ENCODE results near the gene SUGP1. TPM values are rescaled to one million over a fixed set of nuclear protein-coding genes. Genes with fewer than 3 reads are reported as not detected.
A peak's percentile ranks its signal among the peaks of the same experiment; 100 is the strongest.

Gene SUGP1, protein sequence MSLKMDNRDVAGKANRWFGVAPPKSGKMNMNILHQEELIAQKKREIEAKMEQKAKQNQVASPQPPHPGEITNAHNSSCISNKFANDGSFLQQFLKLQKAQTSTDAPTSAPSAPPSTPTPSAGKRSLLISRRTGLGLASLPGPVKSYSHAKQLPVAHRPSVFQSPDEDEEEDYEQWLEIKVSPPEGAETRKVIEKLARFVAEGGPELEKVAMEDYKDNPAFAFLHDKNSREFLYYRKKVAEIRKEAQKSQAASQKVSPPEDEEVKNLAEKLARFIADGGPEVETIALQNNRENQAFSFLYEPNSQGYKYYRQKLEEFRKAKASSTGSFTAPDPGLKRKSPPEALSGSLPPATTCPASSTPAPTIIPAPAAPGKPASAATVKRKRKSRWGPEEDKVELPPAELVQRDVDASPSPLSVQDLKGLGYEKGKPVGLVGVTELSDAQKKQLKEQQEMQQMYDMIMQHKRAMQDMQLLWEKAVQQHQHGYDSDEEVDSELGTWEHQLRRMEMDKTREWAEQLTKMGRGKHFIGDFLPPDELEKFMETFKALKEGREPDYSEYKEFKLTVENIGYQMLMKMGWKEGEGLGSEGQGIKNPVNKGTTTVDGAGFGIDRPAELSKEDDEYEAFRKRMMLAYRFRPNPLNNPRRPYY
- total RNA-seq (10 to 100 TPM; 87.4 to 98.8 TPM), polyA plus RNA-seq (ENCODE audit: insufficient read depth, low read depth, low replicate concordance) (89.8 TPM)
- long read RNA-seq, donor 1, transcript SUGP1-201 (14 exons, 2,423 nt), result major isoform, 7 of 12 reads
- long read RNA-seq, donor 1, transcript SUGP1-208 (4 exons, 715 nt), result minor isoform, 5 of 12 reads
- long read RNA-seq, donor 1, partial matches to known transcripts, result 0 of 12 reads
- long read RNA-seq, donor 1, other reads (novel, unspliced or antisense), result 0 of 12 reads
- long read RNA-seq, donor 2, partial matches to known transcripts, result 6 of 12 reads
- long read RNA-seq, donor 2, other reads (novel, unspliced or antisense), result 0 of 12 reads

DNA sequence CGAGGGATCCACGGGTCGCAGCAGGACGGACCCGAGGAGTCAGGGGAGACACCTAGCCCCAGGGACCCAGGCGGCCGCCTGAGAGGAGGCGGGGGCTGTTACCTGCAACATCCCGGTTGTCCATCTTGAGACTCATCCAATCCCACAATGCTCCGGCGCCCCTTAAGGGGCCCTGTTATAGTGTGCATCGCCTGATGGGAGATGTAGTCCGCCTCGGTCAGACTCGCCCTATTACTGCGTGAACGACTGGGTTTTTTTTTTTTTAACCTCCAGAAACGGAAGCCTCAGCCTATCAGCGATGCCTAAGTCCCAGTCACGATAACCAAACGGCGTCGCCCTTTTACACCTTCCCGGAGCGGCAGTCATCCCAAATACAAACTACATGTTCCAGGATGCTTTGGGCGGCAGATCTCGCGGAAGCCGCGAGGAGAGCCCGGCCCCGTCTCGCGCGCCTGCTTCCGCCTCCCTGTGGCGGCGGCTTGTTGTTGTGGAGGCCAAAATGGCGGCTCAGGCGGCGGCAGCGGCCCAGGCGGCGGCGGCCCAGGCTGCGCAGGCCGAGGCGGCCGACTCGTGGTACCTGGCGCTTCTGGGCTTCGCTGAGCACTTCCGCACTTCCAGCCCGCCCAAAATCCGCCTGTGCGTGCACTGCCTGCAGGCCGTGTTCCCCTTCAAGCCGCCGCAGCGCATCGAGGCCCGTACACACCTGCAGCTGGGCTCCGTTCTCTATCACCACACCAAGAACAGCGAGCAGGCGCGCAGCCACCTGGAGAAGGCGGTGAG, at the start of gene SUGP1, which contains the start of gene MAU2:
TSS of gene SUGP1 (minus strand) at position 149 of the 780 bp plus-strand sequence. CDS start at position 136, 13 bp downstream.
TSS of gene MAU2 (plus strand) at position 469 of the 780 bp plus-strand sequence. CDS start at position 500, 31 bp downstream.
- Histone ChIP-seq H3K27ac (peak within 1 kb of the TSS; percentile 90 to 95), H3K36me3 (ENCODE audit: low read depth, missing control alignments) (no peaks in the 10 kb centered on the region), H3K4me3 (peak within 1 kb of the TSS; percentile 98 to 99), H3K27me3 (no peaks in the 10 kb centered on the region), H3K9me3 (no peaks in the 10 kb centered on the region), H3K4me1 (peaks cover 19% of the 10 kb centered on the region)
- TF ChIP-seq, protein P1, sequence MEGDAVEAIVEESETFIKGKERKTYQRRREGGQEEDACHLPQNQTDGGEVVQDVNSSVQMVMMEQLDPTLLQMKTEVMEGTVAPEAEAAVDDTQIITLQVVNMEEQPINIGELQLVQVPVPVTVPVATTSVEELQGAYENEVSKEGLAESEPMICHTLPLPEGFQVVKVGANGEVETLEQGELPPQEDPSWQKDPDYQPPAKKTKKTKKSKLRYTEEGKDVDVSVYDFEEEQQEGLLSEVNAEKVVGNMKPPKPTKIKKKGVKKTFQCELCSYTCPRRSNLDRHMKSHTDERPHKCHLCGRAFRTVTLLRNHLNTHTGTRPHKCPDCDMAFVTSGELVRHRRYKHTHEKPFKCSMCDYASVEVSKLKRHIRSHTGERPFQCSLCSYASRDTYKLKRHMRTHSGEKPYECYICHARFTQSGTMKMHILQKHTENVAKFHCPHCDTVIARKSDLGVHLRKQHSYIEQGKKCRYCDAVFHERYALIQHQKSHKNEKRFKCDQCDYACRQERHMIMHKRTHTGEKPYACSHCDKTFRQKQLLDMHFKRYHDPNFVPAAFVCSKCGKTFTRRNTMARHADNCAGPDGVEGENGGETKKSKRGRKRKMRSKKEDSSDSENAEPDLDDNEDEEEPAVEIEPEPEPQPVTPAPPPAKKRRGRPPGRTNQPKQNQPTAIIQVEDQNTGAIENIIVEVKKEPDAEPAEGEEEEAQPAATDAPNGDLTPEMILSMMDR (IDR thresholded peaks at IDR 0.05), result peak in 2 of 3 experiments; percentile 28
- TF ChIP-seq POLR2A (IDR thresholded peaks at IDR 0.05), result no peak
- intact Hi-C loops (cut with DNase I; ENCODE audit: low total_unique reads), result no loop called here
- DNase-seq, result peak; percentile 96
- WGBS, 2 donors, result 0% methylated on average over 46 to 65 of the region's 67 CpGs

DNA sequence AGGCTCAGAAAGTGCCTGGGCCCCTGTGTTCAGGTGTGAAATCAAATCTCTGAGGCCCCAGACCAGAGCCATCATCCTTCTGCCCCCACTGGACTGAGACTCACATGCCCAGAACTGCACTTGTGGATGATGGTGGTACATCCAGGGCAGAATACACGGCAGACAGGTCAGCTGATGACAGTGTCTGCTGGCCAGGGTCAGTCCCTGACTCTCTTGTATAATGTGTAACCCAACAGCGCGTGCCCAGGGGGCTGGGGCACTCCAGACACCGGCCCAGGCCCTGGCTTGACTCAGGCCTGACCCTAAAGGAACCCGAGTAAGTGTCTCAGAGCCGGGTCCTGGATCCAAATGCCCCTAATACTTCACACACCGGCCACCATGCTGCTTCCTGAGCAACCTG, 47.8 kb upstream of the SUGP1 start:
- Histone ChIP-seq H3K36me3 (ENCODE audit: low read depth, missing control alignments) (no peaks in the 10 kb centered on the region), H3K9me3 (no peaks in the 10 kb centered on the region), H3K27ac (no peak overlapping the region), H3K4me1 (peaks cover 3% of the 10 kb centered on the region), H3K27me3 (no peaks in the 10 kb centered on the region), H3K4me3 (no peak overlapping the region)
- 88 to 90% methylated on average over 4 to 7 of the region's 7 CpGs for WGBS, 2 donors
- no peak for TF ChIP-seq POLR2A (IDR thresholded peaks at IDR 0.05)
- TF ChIP-seq, protein P1 (IDR thresholded peaks at IDR 0.05), result no peak
- intact Hi-C loops (cut with DNase I; ENCODE audit: low total_unique reads), result loop anchor here (5.0 kb wide), 1 partner anchor 119 kb away; no protein-coding TSS in a partner anchor
- DNase-seq, result no peak

DNA sequence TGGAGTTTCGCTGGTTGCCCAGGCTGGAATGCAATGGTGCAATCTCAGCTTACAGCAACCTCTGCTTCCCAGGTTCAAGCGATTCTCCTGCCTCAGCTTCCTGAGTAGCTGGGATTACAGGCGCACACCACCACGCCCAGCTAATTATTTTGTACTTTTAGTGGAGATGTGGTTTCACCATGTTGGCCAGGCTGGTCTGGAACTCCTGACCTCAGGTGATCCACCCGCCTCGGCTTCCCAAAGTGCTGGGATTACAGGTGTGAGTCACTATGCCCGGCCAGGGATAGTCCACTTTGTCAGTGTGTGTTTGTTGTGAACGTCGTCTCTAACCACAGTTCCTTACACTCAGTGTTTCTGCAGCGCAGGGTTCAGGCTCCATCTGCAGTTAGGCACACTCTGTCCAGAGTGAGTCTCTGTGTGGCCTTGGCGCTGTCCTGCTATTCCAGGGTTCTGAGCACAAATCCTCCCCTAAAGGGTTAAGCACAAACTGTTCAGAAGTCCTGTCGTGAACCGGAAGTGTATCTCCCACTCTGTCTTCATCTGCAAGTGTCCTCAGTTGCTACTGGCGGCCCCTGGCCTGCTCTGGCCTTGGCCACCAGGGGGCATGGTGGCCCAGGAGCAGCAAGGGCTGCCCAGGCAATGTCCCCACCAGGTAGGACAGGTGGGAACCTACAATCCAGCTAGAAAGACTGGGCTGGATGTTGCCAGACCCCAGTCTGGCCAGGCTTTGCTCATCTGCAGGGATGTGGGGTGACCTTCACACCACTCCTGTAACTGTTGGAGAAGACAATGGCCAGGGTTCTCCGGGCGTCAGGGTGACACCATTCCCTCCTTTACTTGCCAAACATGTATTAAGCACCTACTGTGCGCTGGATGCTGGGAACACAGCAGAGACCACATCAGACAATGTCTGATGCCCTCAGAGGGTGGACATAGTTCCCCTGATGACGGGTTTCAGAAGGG, 46.4 kb upstream of the SUGP1 start:
- no peaks in the 10 kb centered on the region for H3K36me3 ChIP-seq (ENCODE audit: low read depth, missing control alignments)
- H3K4me3 ChIP-seq, result no peak overlapping the region
- 56% methylated on average over 16 to 18 of the region's 18 CpGs for WGBS, 2 donors
- TF ChIP-seq, protein P1 (IDR thresholded peaks at IDR 0.05), result peak; percentile 87 to 92 (median 90)
- TF ChIP-seq POLR2A (IDR thresholded peaks at IDR 0.05), result no peak
- no peak overlapping the region for H3K27ac ChIP-seq
- no peaks in the 10 kb centered on the region for H3K27me3 ChIP-seq
- peaks cover 3% of the 10 kb centered on the region for H3K4me1 ChIP-seq
- peak; percentile 70 for DNase-seq
- no peaks in the 10 kb centered on the region for H3K9me3 ChIP-seq
- intact Hi-C loops (cut with DNase I; ENCODE audit: low total_unique reads), result loop anchor here (5.0 kb wide), 1 partner anchor 121 kb away; no protein-coding TSS in a partner anchor

All from testis (tissue), 5 donors.